HepG2 (cell line): ENCODE results near the gene CYP27B1. TPM values are rescaled to one million over a fixed set of nuclear protein-coding genes. Genes with fewer than 3 reads are reported as not detected.
A peak's percentile ranks its signal among the peaks of the same experiment; 100 is the strongest.

ENCODE experiments used
- ATF1 ChIP-seq: IDR thresholded peaks from 2 replicates; pipeline ENCODE4 v1.6.1; 2016; ENCODE audit warnings: mild to moderate bottlenecking, control low read depth
- HDAC6 ChIP-seq: fragments of 200-600 bp; sonication (generic); IDR thresholded peaks from 2 replicates; pipeline ENCODE4 v1.7.0; 2017; ENCODE audit warnings: mild to moderate bottlenecking, antibody characterized with exemption, low read length, low read depth
- KLF12 ChIP-seq: sonication (generic); formaldehyde crosslinking; IDR thresholded peaks from 2 replicates; pipeline ENCODE4 v1.4.0; 2020; ENCODE audit warnings: missing genetic modification reagents, borderline replicate concordance
- PTBP1 ChIP-seq: fragments of 200-400 bp; formaldehyde crosslinking; IDR thresholded peaks from 2 replicates; pipeline ENCODE4 v1.6.1; 2018; ENCODE audit warnings: low read length, low read depth; ENCODE audit not compliant: poor library complexity, severe bottlenecking
- RAD51 ChIP-seq: fragments of 450-650 bp; IDR thresholded peaks from 2 replicates; pipeline ENCODE4 v1.6.1; 2016; ENCODE audit warnings: borderline replicate concordance
- YY1 ChIP-seq: IDR thresholded peaks from 2 replicates; pipeline ENCODE4 v1.6.1; 2011; ENCODE audit warnings: low read length, low read depth, moderate library complexity, mild to moderate bottlenecking; ENCODE audit not compliant: insufficient read depth, insufficient replicate concordance
- ZMYM3 ChIP-seq: sonication (generic); formaldehyde crosslinking; IDR thresholded peaks from 2 replicates; pipeline ENCODE4 v1.5.1; 2020; ENCODE audit warnings: mild to moderate bottlenecking, missing genetic modification reagents
- ZNF12 ChIP-seq: sonication (generic); formaldehyde crosslinking; IDR thresholded peaks from 2 replicates; pipeline ENCODE4 v1.5.0; 2020; ENCODE audit warnings: missing genetic modification reagents
- ZNF441 ChIP-seq: sonication (generic); formaldehyde crosslinking; IDR thresholded peaks from 2 replicates; pipeline ENCODE4 v1.7.0; 2021; ENCODE audit warnings: missing genetic modification reagents, borderline replicate concordance
- ZNF562 ChIP-seq: sonication (generic); formaldehyde crosslinking; IDR thresholded peaks from 2 replicates; pipeline ENCODE4 v1.8.0; 2022; ENCODE audit warnings: missing genetic modification reagents, borderline replicate concordance
- ZNF598 ChIP-seq: sonication (generic); formaldehyde crosslinking; IDR thresholded peaks from 2 replicates; pipeline ENCODE4 v1.5.1; 2020; ENCODE audit warnings: mild to moderate bottlenecking, missing genetic modification reagents, borderline replicate concordance
- polyA plus RNA-seq, 8 experiments: library from polyadenylated mRNA; depleted of rRNA in 3 of 8; stranded (reverse) in 7 of 8; unstranded in 1 of 8; fragments of >200 nt; fragmentation: Illumina TruSeq in 4 of 8; extraction: Trizol in 4 of 8; gene quantifications; 2 replicates each; pipeline versions ENCODE4 v1.2.1 to v1.2.3, GENCODE V29; 2011 to 2016; ENCODE audit warnings: low read depth in 4 of 8, missing spikeins in 1 of 8, mixed read lengths in 1 of 8; ENCODE audit not compliant: insufficient read depth in 1 of 8
- total RNA-seq, 5 experiments: library from RNA; depleted of rRNA; stranded (reverse); fragments of >200 nt; fragmentation: Illumina TruSeq; extraction: Trizol; gene quantifications; 2 replicates each; pipeline ENCODE4 v1.2.3, GENCODE V29; 2016; ENCODE audit warnings: low read depth in 1 of 5
- TF ChIP-seq, protein P1 (sequence below): IDR thresholded peaks from 2 replicates; pipeline ENCODE4 v1.6.1; 2016; ENCODE audit warnings: missing compliant biosample characterization, missing genetic modification reagents, borderline replicate concordance
- TF ChIP-seq, protein P2 (sequence below): sonication (generic); formaldehyde crosslinking; IDR thresholded peaks from 2 replicates; pipeline ENCODE4 v1.5.0; 2020; ENCODE audit warnings: missing genetic modification reagents
- TF ChIP-seq, protein P3 (sequence below): sonication (generic); formaldehyde crosslinking; IDR thresholded peaks from 2 replicates; pipeline ENCODE4 v1.8.1; 2023; ENCODE audit warnings: missing genetic modification reagents, mild to moderate bottlenecking, borderline replicate concordance
- TF ChIP-seq, protein P4 (sequence below): sonication (generic); formaldehyde crosslinking; IDR thresholded peaks from 2 replicates; pipeline ENCODE4 v1.5.0; 2020; ENCODE audit warnings: missing genetic modification reagents, mild to moderate bottlenecking, borderline replicate concordance
- TF ChIP-seq, protein P5 (sequence below): conservative IDR thresholded peaks from 2 replicates; pipeline ENCODE4 v1.6.1; 2018; ENCODE audit warnings: missing genetic modification reagents
- TF ChIP-seq, protein P6 (sequence below): sonication (generic); formaldehyde crosslinking; IDR thresholded peaks from 2 replicates; pipeline ENCODE4 v1.5.0; 2020; ENCODE audit warnings: mild to moderate bottlenecking, missing genetic modification reagents
- TF ChIP-seq, protein P7 (sequence below): sonication (generic); formaldehyde crosslinking; IDR thresholded peaks from 2 replicates; pipeline ENCODE4 v1.8.1; 2023; ENCODE audit warnings: mild to moderate bottlenecking, inconsistent platforms, moderate library complexity, missing genetic modification reagents, borderline replicate concordance

The CYP27B1 gene
- total and polyA plus RNA-seq, 2 of the 13 experiments (the other 11 are each of a cell fraction or from before 2014, with no cell fraction given) = 2.3 to 3.0 TPM

DNA sequence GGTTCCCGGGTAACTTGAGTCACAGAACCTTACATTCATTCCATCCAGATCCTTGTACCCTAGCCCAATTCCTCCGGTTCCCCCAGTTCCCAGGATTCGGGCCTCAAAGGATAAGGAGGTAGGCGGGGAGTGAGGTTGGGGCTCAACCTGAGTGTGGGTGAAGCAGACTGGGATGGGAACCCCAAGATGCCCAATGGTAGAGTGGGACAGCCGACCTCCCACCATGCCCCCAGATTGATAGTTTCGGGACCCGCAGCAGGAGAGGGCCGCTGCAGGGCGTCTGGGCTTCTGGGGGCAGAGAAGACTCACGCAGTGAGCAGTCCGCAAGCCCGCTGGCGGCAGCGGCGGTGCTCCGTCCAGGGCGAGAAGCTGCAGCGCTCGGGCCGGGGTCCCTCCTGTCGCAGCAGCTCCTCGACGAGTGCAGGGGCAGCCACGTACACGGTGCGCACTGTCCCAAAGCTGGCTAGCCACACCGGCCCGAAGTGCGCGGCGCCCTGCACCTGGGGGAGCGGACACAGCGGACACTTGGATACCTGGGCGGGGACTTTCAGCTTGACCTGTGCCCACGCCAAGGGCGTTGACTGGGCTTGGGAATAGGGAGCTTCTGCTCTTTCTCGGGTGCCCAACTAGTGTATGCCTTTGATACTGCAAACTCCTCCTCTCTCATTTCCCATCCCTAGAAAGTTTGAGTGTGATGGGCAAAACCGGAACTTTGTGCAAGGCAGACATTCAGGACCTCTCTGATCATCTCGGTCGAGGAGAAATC lies 997 bp downstream of the CYP27B1 start (continued):
- TF ChIP-seq, protein P1, sequence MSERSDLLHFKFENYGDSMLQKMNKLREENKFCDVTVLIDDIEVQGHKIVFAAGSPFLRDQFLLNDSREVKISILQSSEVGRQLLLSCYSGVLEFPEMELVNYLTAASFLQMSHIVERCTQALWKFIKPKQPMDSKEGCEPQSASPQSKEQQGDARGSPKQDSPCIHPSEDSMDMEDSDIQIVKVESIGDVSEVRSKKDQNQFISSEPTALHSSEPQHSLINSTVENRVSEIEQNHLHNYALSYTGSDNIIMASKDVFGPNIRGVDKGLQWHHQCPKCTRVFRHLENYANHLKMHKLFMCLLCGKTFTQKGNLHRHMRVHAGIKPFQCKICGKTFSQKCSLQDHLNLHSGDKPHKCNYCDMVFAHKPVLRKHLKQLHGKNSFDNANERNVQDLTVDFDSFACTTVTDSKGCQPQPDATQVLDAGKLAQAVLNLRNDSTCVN (CRISPR knock-in tag) = no peak
- peak; percentile 12 for TF ChIP-seq YY1
- no peak for TF ChIP-seq ZMYM3 (CRISPR knock-in tag)
- no peak for TF ChIP-seq ZNF12 (CRISPR knock-in tag)
- TF ChIP-seq, protein P2, sequence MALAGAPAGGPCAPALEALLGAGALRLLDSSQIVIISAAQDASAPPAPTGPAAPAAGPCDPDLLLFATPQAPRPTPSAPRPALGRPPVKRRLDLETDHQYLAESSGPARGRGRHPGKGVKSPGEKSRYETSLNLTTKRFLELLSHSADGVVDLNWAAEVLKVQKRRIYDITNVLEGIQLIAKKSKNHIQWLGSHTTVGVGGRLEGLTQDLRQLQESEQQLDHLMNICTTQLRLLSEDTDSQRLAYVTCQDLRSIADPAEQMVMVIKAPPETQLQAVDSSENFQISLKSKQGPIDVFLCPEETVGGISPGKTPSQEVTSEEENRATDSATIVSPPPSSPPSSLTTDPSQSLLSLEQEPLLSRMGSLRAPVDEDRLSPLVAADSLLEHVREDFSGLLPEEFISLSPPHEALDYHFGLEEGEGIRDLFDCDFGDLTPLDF = no peak
- no peak for TF ChIP-seq ZNF562 (CRISPR knock-in tag)
- TF ChIP-seq, protein P3, sequence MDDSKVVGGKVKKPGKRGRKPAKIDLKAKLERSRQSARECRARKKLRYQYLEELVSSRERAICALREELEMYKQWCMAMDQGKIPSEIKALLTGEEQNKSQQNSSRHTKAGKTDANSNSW = no peak
- TF ChIP-seq, protein P4, sequence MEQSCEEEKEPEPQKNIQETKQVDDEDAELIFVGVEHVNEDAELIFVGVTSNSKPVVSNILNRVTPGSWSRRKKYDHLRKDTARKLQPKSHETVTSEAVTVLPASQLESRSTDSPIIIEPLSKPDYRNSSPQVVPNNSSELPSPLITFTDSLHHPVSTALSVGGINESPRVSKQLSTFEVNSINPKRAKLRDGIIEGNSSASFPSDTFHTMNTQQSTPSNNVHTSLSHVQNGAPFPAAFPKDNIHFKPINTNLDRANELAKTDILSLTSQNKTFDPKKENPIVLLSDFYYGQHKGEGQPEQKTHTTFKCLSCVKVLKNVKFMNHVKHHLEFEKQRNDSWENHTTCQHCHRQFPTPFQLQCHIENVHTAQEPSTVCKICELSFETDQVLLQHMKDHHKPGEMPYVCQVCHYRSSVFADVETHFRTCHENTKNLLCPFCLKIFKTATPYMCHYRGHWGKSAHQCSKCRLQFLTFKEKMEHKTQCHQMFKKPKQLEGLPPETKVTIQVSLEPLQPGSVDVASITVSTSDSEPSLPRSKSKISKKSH (CRISPR knock-in tag) = no peak; the same call in 1 of the 2 replicates
- TF ChIP-seq ZNF598 (CRISPR knock-in tag) = no peak
- TF ChIP-seq, protein P5, sequence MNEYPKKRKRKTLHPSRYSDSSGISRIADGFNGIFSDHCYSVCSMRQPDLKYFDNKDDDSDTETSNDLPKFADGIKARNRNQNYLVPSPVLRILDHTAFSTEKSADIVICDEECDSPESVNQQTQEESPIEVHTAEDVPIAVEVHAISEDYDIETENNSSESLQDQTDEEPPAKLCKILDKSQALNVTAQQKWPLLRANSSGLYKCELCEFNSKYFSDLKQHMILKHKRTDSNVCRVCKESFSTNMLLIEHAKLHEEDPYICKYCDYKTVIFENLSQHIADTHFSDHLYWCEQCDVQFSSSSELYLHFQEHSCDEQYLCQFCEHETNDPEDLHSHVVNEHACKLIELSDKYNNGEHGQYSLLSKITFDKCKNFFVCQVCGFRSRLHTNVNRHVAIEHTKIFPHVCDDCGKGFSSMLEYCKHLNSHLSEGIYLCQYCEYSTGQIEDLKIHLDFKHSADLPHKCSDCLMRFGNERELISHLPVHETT (CRISPR knock-in tag) = no peak
- TF ChIP-seq, protein P6, sequence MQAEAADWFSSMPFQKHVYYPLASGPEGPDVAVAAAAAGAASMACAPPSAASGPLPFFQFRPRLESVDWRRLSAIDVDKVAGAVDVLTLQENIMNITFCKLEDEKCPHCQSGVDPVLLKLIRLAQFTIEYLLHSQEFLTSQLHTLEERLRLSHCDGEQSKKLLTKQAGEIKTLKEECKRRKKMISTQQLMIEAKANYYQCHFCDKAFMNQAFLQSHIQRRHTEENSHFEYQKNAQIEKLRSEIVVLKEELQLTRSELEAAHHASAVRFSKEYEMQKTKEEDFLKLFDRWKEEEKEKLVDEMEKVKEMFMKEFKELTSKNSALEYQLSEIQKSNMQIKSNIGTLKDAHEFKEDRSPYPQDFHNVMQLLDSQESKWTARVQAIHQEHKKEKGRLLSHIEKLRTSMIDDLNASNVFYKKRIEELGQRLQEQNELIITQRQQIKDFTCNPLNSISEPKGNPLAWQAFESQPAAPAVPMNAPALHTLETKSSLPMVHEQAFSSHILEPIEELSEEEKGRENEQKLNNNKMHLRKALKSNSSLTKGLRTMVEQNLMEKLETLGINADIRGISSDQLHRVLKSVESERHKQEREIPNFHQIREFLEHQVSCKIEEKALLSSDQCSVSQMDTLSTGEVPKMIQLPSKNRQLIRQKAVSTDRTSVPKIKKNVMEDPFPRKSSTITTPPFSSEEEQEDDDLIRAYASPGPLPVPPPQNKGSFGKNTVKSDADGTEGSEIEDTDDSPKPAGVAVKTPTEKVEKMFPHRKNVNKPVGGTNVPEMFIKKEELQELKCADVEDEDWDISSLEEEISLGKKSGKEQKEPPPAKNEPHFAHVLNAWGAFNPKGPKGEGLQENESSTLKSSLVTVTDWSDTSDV = no peak
- TF ChIP-seq ZNF441 (CRISPR knock-in tag) = no peak
- no peak for TF ChIP-seq RAD51
- no peak for TF ChIP-seq ATF1 (CRISPR knock-in tag)
- TF ChIP-seq PTBP1 = no peak
- no peak for TF ChIP-seq HDAC6
- TF ChIP-seq, protein P7, sequence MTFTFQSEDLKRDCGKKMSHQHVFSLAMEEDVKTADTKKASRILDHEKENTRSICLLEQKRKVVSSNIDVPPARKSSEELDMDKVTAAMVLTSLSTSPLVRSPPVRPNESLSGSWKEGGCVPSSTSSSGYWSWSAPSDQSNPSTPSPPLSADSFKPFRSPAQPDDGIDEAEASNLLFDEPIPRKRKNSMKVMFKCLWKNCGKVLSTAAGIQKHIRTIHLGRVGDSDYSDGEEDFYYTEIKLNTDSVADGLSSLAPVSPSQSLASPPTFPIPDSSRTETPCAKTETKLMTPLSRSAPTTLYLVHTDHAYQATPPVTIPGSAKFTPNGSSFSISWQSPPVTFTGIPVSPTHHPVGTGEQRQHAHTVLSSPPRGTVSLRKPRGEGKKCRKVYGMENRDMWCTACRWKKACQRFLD (CRISPR knock-in tag) = no peak
- no peak for TF ChIP-seq KLF12 (CRISPR knock-in tag)
